Activated CD4-positive, CD25-positive, alpha-beta regulatory T cell treated with anti-CD3 and anti-CD28 coated beads, Interleukin-2, amount 50 U/mL, for 72 hours (primary cell): ENCODE results near the gene IMMP2L.
A peak's percentile ranks its signal among the peaks of the same experiment; 100 is the strongest.
"Not testable (repeated sequence)": the region's sequence is repeated elsewhere in the genome, so short reads cannot be mapped to it uniquely, and the experiment has no call there.

Source experiments
- DNase-seq: peaks from one replicate; pipeline ENCODE4 v3.0.0; 2021

The IMMP2L gene

GRCh38 chr7:111561904-111562732 lies at the start of gene IMMP2L:
Gene IMMP2L (minus strand): TSS chr7:111562492.
- DNase-seq = peak; percentile 95

- not testable (repeated sequence) for DNase-seq
Measured at GRCh38 chr7:111609483-111610254, 47.4 kb upstream of the IMMP2L start.

- no peak for DNase-seq
Measured at GRCh38 chr7:111607621-111608020, 45.3 kb upstream of the IMMP2L start.

GRCh38 chr7:111605246-111605645 lies 43.0 kb upstream of the IMMP2L start:
- DNase-seq = no peak

- DNase-seq = no peak
Measured at GRCh38 chr7:111600091-111600490, 37.8 kb upstream of the IMMP2L start.

- DNase-seq = no peak
Measured at GRCh38 chr7:111595780-111596179, 33.5 kb upstream of the IMMP2L start.

GRCh38 chr7:111594602-111595001 lies 32.3 kb upstream of the IMMP2L start:
- no peak for DNase-seq

- no peak for DNase-seq
Measured at GRCh38 chr7:111593343-111593742, 31.1 kb upstream of the IMMP2L start.

DNA sequence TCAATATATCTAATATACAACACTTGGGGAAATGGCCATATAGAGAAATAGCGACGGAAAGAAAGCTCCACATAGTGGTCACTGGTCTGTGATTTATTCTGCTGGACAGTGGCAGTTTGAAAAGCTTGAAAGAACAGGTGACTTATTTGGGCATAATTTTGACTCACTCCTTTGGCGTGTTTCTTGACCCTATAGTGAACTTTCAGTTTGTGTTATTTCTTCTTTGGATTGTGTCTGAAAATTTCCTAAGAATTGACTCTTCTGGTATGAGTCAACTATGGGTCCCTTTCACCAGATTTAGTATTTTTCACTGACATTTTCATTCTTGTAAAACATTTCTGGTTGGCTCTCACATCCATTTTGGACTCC lies 25.8 kb upstream of the IMMP2L start:
- no peak for DNase-seq

GRCh38 chr7:111587410-111588064 lies 25.2 kb upstream of the IMMP2L start:
- DNase-seq = no peak

GRCh38 chr7:111586711-111587409 lies 24.6 kb upstream of the IMMP2L start:
- DNase-seq = no peak

DNA sequence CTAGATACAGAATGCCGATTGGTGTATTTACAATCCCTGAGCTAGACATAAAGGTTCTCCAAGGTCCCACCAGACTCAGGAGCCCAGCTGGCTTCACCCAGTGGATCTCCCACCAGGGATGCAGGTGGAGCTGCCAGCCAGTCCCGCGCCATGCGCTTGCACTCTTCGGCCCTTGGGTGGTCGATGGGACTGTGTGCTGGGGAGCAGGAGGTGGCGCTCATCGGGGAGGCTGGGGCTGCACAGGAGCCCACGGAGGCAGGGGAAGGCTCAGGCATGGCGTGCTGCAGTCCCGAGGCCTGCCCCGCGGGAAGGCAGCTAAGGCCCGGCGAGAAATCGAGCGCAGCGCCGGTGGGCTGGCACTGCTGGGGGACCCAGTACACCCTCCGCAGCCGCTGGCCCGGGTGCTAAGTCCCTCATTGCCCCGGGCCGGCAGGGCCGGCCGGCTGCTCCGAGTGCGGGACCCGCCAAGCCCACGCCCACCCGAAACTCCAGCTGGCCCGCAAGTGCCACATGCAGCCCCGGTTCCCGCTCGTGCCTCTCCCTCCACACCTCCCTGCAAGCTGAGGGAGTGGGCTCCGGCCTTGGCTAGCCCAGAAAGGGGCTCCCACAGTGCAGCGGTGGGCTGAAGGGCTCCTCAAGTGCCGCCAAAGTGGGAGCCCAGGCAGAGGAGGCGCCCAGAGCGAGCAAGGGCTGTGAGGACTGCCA lies 19.6 kb upstream of the IMMP2L start:
- DNase-seq = not testable (repeated sequence)

GRCh38 chr7:111581207-111581606 lies 18.9 kb upstream of the IMMP2L start:
- not testable (repeated sequence) for DNase-seq

DNA sequence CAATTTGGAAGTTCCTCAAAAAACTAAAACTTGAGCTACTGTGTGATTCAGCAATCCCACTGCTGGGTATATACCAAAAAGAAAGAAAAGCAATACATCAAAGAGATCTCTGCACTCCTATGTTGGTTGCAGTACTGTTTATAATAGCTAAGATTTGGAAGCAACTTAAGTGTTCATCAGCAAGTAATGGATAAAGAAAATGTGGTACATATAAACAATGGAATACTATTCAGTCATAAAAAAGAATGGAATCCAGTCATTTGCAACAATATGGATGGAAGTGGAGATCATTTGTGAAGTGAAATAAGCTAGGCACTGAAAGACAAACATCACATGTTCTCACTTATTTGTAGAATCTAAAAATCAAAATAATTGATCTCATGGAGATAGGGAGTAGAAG lies 16.5 kb upstream of the IMMP2L start:
- no peak for DNase-seq

DNA sequence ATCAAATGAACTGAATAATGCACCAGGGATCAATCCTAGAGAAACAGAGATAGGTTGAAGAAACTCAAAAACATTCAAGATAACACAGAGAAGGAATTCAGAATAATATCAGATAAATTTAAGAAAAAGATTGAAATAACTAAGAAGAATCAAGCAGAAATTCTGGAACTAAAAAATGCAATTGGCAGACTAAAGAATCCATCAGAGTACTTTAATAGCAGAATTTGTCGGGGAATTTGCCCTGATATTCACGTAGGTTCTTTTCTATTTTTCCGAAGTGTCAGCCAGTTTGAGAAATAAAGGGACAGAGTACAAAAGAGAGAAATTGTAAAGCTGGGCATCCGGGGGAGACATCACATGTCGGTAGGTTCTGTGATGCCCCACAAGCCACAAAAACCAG lies 9.4 kb upstream of the IMMP2L start:
- no peak for DNase-seq

GRCh38 chr7:111568870-111569462 lies 6.7 kb upstream of the IMMP2L start:
- DNase-seq = no peak

DNA sequence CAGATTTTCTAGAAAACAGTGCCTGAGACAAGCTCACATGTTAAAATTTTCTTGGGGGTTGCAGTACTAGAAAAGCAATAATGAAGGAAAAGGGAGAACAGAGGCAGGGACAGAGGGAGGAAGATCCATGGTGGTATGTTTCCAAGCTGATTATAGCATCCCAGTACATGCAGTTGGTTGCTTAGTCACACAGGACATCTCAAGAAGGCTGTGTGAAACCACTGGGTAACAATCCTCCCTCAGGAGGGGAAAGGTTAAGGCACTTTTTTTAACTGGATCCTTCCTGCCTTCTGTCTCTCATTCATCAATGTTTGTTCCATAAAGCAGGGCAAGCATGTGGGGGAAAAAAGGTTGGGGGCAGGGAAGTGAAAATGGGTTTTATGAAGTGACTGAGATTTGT lies 6.1 kb upstream of the IMMP2L start:
- DNase-seq = no peak

DNA sequence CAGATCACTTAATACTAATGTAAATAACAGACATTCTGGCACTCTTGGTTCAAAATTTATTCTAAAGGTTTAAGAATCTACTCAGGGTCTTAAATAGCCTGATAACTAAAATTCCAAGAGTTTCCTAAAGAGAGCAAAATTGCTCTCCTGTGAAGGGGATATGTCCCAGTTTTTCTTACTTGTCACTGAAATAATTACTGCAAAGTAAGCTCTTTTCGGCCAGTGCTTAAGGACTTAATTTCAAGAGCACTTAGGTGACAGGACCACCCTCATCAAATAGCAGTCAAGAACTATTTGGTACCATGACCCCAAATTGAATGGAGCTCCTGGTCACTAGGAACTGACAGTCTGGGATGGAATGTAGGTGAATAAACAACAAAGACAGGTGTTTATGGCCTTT lies 1.8 kb upstream of the IMMP2L start:
- DNase-seq = no peak

DNA sequence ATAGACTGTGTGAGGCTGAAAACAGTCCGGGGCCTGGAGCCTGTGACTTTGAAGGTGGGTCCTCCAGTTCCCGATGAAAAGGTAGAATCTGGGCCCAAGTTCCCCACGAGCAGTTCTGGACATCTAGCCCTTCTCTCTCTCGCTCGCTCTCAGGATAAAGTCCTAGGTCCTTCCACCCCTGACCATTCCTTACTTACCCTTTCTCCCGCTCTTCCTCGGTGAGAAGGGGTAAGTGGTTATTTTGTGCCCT lies 713 bp downstream of the IMMP2L start:
- no peak for DNase-seq

DNA sequence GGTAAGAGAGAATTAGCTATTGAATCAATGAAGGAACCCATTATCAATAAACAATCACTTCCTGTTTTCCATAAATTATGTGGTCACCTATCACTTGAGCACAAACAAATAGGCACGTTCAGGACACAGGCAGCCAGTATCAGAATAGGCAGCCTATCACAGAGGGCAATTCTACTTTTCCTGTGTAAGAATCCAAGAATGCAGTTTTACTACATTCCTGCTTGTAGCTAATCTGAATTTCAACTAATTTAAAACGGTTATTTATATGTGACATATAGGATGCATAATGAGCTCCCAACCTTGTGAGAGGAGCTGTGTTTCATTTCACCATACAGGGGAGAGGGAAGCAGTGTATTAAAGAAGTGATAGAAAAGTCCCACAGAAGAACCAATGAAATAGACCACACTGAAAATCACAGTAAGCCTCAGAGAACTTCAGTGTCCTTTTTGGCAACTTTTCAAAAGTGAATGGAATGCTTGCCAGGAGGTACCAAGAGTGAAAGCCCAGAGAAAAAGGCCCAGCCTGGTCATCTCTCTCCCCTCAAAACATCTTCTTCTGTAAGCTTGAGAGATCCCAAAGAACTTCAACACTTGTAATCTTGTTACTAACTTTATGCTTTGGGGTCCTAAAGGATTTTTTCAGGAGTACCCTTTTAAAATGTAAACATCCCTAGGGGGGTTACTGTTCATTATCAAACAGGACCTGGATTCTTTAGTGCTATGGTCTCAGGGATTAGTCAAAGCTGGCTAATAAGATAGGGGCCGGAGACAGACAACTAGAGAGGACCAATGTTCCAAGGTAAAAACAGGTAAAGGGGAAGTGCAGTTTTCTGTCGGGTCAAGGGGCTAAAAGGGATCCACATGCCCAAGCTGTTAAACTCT lies 1.3 kb downstream of the IMMP2L start:
- DNase-seq = no peak

DNA sequence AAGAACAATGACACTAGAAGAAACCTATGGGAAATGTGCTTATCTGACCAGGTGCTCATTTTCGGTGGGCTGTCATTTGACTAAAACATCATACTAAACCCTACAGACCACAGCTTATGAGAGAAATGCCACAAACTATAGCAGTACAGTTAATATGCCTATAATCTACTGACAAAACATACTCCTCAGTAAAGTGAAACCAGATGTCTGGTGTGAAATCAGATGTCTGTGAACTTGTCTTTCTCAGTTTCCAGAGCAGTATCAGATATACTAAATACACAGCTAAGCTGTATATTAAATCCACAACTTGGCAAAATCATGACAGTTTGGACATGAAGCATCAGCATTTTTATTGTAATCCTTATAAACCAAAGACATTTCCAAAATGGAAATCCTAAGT lies 3.3 kb downstream of the IMMP2L start:
- DNase-seq = no peak
